IMR-90 (cell line): ENCODE data around the gene CAB39.

Experiments
- RAD21 ChIP-seq: IDR thresholded peaks from 2 replicates; pipeline ENCODE4 v1.6.1; 2012; ENCODE audit warnings: low read length, improper control_type of control experiment
- RCOR1 ChIP-seq: IDR thresholded peaks from 2 replicates; pipeline ENCODE4 v1.6.1; 2012; ENCODE audit warnings: mild to moderate bottlenecking, low read length, improper control_type of control experiment; ENCODE audit not compliant: insufficient replicate concordance
- TF ChIP-seq, protein P1 (sequence below): conservative IDR thresholded peaks from 2 replicates; pipeline ENCODE4 v1.5.1; 2012; ENCODE audit warnings: mild to moderate bottlenecking, low read depth, low read length, improper control_type of control experiment

DNA sequence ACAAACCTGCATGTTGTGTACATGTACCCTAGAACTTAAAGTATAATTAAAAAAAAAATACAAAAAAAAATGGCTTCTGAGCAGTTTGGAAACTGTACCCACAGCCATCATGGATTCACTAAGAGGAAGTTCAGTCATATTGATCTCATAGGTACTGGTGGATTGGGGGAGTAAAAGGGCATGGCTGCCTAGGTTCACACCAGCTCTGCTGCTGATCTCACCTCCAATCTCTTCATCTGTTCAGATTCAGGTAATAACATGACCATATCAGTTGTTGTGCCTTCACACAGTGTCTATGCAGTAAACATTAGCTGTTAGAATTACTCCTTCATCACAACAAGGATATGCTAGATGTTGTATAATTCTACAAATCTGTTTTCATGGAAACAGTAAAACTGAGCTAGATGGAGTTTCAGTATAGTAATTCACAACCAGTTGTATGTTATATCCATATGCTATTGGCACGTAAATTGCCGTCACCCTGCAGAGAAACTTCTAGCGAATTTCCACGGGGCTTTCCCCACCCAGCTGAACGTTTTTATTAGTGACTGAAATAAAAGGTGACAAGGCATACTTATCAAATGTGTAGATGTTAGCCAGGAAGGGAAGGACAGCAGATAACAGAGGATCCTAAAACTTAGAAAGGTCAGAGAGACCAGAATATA lies 92.8 kb downstream of the CAB39 start:
- TF ChIP-seq, protein P1, sequence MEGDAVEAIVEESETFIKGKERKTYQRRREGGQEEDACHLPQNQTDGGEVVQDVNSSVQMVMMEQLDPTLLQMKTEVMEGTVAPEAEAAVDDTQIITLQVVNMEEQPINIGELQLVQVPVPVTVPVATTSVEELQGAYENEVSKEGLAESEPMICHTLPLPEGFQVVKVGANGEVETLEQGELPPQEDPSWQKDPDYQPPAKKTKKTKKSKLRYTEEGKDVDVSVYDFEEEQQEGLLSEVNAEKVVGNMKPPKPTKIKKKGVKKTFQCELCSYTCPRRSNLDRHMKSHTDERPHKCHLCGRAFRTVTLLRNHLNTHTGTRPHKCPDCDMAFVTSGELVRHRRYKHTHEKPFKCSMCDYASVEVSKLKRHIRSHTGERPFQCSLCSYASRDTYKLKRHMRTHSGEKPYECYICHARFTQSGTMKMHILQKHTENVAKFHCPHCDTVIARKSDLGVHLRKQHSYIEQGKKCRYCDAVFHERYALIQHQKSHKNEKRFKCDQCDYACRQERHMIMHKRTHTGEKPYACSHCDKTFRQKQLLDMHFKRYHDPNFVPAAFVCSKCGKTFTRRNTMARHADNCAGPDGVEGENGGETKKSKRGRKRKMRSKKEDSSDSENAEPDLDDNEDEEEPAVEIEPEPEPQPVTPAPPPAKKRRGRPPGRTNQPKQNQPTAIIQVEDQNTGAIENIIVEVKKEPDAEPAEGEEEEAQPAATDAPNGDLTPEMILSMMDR = no peak
- TF ChIP-seq RAD21 = no peak
- TF ChIP-seq RCOR1 = no peak
